Renal cortical epithelial cell (primary cell): ENCODE data around the gene ZNF277. TPM values are rescaled to one million over a fixed set of nuclear protein-coding genes. Genes with fewer than 3 reads are reported as not detected.
A peak's percentile ranks its signal among the peaks of the same experiment; 100 is the strongest.
"Not testable (repeated sequence)": the region's sequence is repeated elsewhere in the genome, so short reads cannot be mapped to it uniquely, and the experiment has no call there.

Experiments
- DNase-seq: peaks from one replicate; pipeline ENCODE4 v3.0.0-alpha.2; 2011; ENCODE audit warnings: low read depth
- total RNA-seq: library from RNA; depleted of rRNA; stranded (reverse); fragments of >200 nt; gene quantifications from 2 replicates; pipeline ENCODE4 v1.2.3, GENCODE V29; 2014

The ZNF277 gene
- total RNA-seq, 1 donor from 2014 or later = 61.9 TPM

- peak; percentile 98 for DNase-seq
Measured at GRCh38 chr7:112211348-112211907, 4.9 kb downstream of the ZNF277 start.

GRCh38 chr7:112212571-112212970 is 6.1 kb downstream of the ZNF277 start:
- peak; percentile 73 for DNase-seq

GRCh38 chr7:112213735-112214134 is 7.2 kb downstream of the ZNF277 start:
- no peak for DNase-seq

GRCh38 chr7:112214268-112214667 is 7.8 kb downstream of the ZNF277 start:
- no peak for DNase-seq

- no peak for DNase-seq
Measured at GRCh38 chr7:112214883-112215282, 8.4 kb downstream of the ZNF277 start.

GRCh38 chr7:112215787-112216186 is 9.3 kb downstream of the ZNF277 start:
- no peak for DNase-seq

- DNase-seq = no peak
Measured at GRCh38 chr7:112220877-112221434, 14.5 kb downstream of the ZNF277 start.

GRCh38 chr7:112223310-112223709 is 16.8 kb downstream of the ZNF277 start:
- no peak for DNase-seq

GRCh38 chr7:112224186-112224585 is 17.7 kb downstream of the ZNF277 start:
- no peak for DNase-seq

- DNase-seq = no peak
Measured at GRCh38 chr7:112225006-112225405, 18.5 kb downstream of the ZNF277 start.

GRCh38 chr7:112226701-112227276 is 20.3 kb downstream of the ZNF277 start:
- DNase-seq = no peak

- DNase-seq = no peak
Measured at GRCh38 chr7:112228632-112229031, 22.1 kb downstream of the ZNF277 start.

- no peak for DNase-seq
Measured at GRCh38 chr7:112232212-112232978, 25.9 kb downstream of the ZNF277 start.

- DNase-seq = no peak
Measured at GRCh38 chr7:112233048-112233697, 26.7 kb downstream of the ZNF277 start.

- DNase-seq = no peak
Measured at GRCh38 chr7:112234147-112234546, 27.7 kb downstream of the ZNF277 start.

GRCh38 chr7:112236597-112236996 is 30.1 kb downstream of the ZNF277 start:
- DNase-seq = no peak

GRCh38 chr7:112238330-112238729 is 31.8 kb downstream of the ZNF277 start:
- no peak for DNase-seq

GRCh38 chr7:112238852-112239610 is 32.5 kb downstream of the ZNF277 start:
- DNase-seq = peak; percentile 88

- DNase-seq = no peak
Measured at GRCh38 chr7:112248598-112248997, 42.1 kb downstream of the ZNF277 start.

GRCh38 chr7:112249967-112250366 is 43.5 kb downstream of the ZNF277 start:
- not testable (repeated sequence) for DNase-seq

GRCh38 chr7:112252141-112252540 is 45.6 kb downstream of the ZNF277 start:
- DNase-seq = no peak

- no peak for DNase-seq
Measured at GRCh38 chr7:112252691-112253090, 46.2 kb downstream of the ZNF277 start.
